A673 (cell line): ENCODE data around the gene SRSF6.

ENCODE experiments used
- CTCF ChIP-seq: fragments of 300-800, 200-600 bp; sonication (generic); conservative IDR thresholded peaks from 2 replicates; pipeline ENCODE4 v1.5.1; 2017; ENCODE audit warnings: low read depth, mild to moderate bottlenecking, antibody characterized with exemption, low read length, moderate library complexity, mixed read lengths
- EZH2 ChIP-seq: fragments of 200-600 bp; sonication (generic); IDR thresholded peaks from 2 replicates; pipeline ENCODE4 v1.6.1; 2017; ENCODE audit warnings: borderline replicate concordance, low read depth, mild to moderate bottlenecking, mixed read lengths, antibody characterized with exemption, low read length; ENCODE audit not compliant: poor library complexity, severe bottlenecking

- TF ChIP-seq CTCF, result no peak
- TF ChIP-seq EZH2, result no peak
Observed at GRCh38 chr20:43458422-43458924, 777 bp downstream of the SRSF6 start.
